ENCODE results near the gene C17orf114.

Gene C17orf114

GRCh38 chr17:4759776-4760236 is 42.3 kb downstream of the C17orf114 start:
- ChIA-PET CTCF (no interaction called here), POLR2A (no interaction called here)

DNA sequence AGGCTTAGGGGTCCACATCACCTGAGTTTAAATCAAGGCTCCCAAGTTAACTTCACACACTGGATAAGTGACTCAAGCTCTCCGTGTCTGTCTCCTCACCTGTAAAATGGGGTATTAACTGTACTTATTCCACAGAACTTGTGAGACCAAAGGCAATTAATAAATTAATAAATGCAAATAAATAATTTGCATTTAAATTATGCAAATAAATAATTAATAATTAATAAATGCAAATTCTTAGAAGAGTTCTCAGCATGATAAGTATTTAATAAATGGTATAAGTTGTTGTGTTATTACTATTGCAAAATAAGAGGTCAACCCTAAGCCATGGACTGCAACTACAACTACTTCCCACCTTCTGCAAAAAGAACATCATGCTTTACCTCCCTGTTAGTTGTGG is 48.7 kb downstream of the C17orf114 start:
- no peak overlapping the region for H3K27ac ChIP-seq (ENCODE audit: low read length)
- H3K4me1 ChIP-seq (ENCODE audit: control insufficient read depth, insufficient read depth, low read length), result no peaks in the 10 kb centered on the region
- POLR2A ChIA-PET, result no interaction called here
- TF ChIP-seq, protein P1, sequence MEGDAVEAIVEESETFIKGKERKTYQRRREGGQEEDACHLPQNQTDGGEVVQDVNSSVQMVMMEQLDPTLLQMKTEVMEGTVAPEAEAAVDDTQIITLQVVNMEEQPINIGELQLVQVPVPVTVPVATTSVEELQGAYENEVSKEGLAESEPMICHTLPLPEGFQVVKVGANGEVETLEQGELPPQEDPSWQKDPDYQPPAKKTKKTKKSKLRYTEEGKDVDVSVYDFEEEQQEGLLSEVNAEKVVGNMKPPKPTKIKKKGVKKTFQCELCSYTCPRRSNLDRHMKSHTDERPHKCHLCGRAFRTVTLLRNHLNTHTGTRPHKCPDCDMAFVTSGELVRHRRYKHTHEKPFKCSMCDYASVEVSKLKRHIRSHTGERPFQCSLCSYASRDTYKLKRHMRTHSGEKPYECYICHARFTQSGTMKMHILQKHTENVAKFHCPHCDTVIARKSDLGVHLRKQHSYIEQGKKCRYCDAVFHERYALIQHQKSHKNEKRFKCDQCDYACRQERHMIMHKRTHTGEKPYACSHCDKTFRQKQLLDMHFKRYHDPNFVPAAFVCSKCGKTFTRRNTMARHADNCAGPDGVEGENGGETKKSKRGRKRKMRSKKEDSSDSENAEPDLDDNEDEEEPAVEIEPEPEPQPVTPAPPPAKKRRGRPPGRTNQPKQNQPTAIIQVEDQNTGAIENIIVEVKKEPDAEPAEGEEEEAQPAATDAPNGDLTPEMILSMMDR (IDR thresholded peaks at IDR 0.05), result no peak
- TF ChIP-seq TCF7L2 (IDR thresholded peaks at IDR 0.05; ENCODE audit: low read depth, low read length) (no peak), POLR2AphosphoS5 (IDR thresholded peaks at IDR 0.05; ENCODE audit: low read depth, low read length) (no peak), SIN3A (IDR thresholded peaks at IDR 0.05; ENCODE audit: borderline replicate concordance, insufficient read depth, low read depth, low read length) (no peak)
- TF ChIP-seq, protein P2, sequence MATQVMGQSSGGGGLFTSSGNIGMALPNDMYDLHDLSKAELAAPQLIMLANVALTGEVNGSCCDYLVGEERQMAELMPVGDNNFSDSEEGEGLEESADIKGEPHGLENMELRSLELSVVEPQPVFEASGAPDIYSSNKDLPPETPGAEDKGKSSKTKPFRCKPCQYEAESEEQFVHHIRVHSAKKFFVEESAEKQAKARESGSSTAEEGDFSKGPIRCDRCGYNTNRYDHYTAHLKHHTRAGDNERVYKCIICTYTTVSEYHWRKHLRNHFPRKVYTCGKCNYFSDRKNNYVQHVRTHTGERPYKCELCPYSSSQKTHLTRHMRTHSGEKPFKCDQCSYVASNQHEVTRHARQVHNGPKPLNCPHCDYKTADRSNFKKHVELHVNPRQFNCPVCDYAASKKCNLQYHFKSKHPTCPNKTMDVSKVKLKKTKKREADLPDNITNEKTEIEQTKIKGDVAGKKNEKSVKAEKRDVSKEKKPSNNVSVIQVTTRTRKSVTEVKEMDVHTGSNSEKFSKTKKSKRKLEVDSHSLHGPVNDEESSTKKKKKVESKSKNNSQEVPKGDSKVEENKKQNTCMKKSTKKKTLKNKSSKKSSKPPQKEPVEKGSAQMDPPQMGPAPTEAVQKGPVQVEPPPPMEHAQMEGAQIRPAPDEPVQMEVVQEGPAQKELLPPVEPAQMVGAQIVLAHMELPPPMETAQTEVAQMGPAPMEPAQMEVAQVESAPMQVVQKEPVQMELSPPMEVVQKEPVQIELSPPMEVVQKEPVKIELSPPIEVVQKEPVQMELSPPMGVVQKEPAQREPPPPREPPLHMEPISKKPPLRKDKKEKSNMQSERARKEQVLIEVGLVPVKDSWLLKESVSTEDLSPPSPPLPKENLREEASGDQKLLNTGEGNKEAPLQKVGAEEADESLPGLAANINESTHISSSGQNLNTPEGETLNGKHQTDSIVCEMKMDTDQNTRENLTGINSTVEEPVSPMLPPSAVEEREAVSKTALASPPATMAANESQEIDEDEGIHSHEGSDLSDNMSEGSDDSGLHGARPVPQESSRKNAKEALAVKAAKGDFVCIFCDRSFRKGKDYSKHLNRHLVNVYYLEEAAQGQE (IDR thresholded peaks at IDR 0.05; ENCODE audit: insufficient read depth in 1 of 2, low read depth in 2 of 2, low read length in 1 of 2), result no peak
- ATAC-seq (no peak), DNase-seq (ENCODE audit: low read depth, low spot score) (no peak)
- in situ Hi-C loops (cut with HindIII; ENCODE audit: low pct_unique_long_range_greater_than_20kb, low sequenced_read_pairs) (no loop called here), intact Hi-C loops (cut with micrococcal nuclease; ENCODE audit: unreplicated experiment) (no loop called here)
- no peaks in the 10 kb centered on the region for H3K9me3 ChIP-seq (ENCODE audit: control insufficient read depth, insufficient read depth, low read depth, low read length)
- no TSS peak for BruUV-seq (replicated peaks)
- CTCF ChIA-PET, result interaction anchor here (0.7 kb wide), 1 partner anchor 277 kb away, joined by 3 read pairs; no protein-coding TSS in a partner anchor
- no peaks in the 10 kb centered on the region for H3K36me3 ChIP-seq (ENCODE audit: control insufficient read depth, insufficient read depth, low read length)
- H3K27me3 ChIP-seq (ENCODE audit: control insufficient read depth, insufficient read depth, low read length), result peaks cover 2% of the 10 kb centered on the region
- no peak overlapping the region for H3K4me3 ChIP-seq (ENCODE audit: low read depth in 2 of 2, low read length in 2 of 2)

More at GRCh38 chr17:4759776-4760236, 42.3 kb downstream of the C17orf114 start:
- no peak overlapping the region for H3K4me3 ChIP-seq (ENCODE audit: low read depth in 2 of 2, low read length in 2 of 2)
- ATAC-seq, result no peak
- H3K27ac ChIP-seq (ENCODE audit: low read length), result no peak overlapping the region
- intact Hi-C loops (cut with micrococcal nuclease; ENCODE audit: unreplicated experiment) (no loop called here), in situ Hi-C loops (cut with HindIII; ENCODE audit: low pct_unique_long_range_greater_than_20kb, low sequenced_read_pairs) (no loop called here)
- no peak for DNase-seq (ENCODE audit: low read depth, low spot score)
- no peaks in the 10 kb centered on the region for H3K36me3 ChIP-seq (ENCODE audit: control insufficient read depth, insufficient read depth, low read length)
- H3K9me3 ChIP-seq (ENCODE audit: control insufficient read depth, insufficient read depth, low read depth, low read length), result no peaks in the 10 kb centered on the region
- no TSS peak for BruUV-seq (replicated peaks)
- no peaks in the 10 kb centered on the region for H3K4me1 ChIP-seq (ENCODE audit: control insufficient read depth, insufficient read depth, low read length)
- TF ChIP-seq, protein P1 (IDR thresholded peaks at IDR 0.05), result no peak
- no peak for TF ChIP-seq SIN3A (IDR thresholded peaks at IDR 0.05; ENCODE audit: borderline replicate concordance, insufficient read depth, low read depth, low read length)
- TF ChIP-seq POLR2AphosphoS5 (IDR thresholded peaks at IDR 0.05; ENCODE audit: low read depth, low read length), result no peak
- TF ChIP-seq, protein P2 (IDR thresholded peaks at IDR 0.05; ENCODE audit: insufficient read depth in 1 of 2, low read depth in 2 of 2, low read length in 1 of 2), result no peak
- TF ChIP-seq TCF7L2 (IDR thresholded peaks at IDR 0.05; ENCODE audit: low read depth, low read length), result no peak
- H3K27me3 ChIP-seq (ENCODE audit: control insufficient read depth, insufficient read depth, low read length), result no peaks in the 10 kb centered on the region

All from Panc1 (cell line).